B cell (primary cell): Measurements from ENCODE around the gene PHF13. TPM values are rescaled to one million over a fixed set of nuclear protein-coding genes. Genes with fewer than 3 reads are reported as not detected.

Source experiments
- ATAC-seq: fragments of 200-7000 bp; cut with Tn5 transposase; one replicate; pipeline ENCODE4 v1.10.0; 2021; ENCODE audit warnings: low read depth, mild to moderate bottlenecking, moderate number of reproducible peaks, moderate library complexity
- CTCF ChIA-PET: fragments of 350-600 bp; sonication (Branson Sonifier 250); formaldehyde crosslinking; loops from one replicate; lab custom pipeline; 2021; ENCODE audit warnings: antibody characterized with exemption, inconsistent platforms; lab: Charles Lee
- POLR2A ChIA-PET: fragments of 350-600 bp; sonication (Branson Sonifier 250); formaldehyde crosslinking; loops from one replicate; lab custom pipeline; 2021; ENCODE audit warnings: antibody characterized with exemption; lab: Charles Lee
- DNase-seq: peaks from one replicate; pipeline ENCODE4 v3.0.0; 2013
- H2AFZ ChIP-seq: 2 replicates; pipeline ENCODE4 v1.6.1; 2012; ENCODE audit warnings: mild to moderate bottlenecking, low read depth, low read length; ENCODE audit not compliant: insufficient read depth, poor library complexity, severe bottlenecking
- H3K27ac ChIP-seq, 2 donors: 1 replicate in 1 of 2; 2 replicates in 1 of 2; pipeline ENCODE4 v1.5.1; 2012 to 2013; ENCODE audit warnings: low read length in 2 of 2, mild to moderate bottlenecking in 2 of 2, moderate library complexity in 1 of 2
- H3K27me3 ChIP-seq, 4 experiments: fragments of 200-600 bp in 1 of 4; sonication (generic) in 1 of 4; replicated peaks in 1 of 4; 1 replicate in 2 of 4; 2 replicates in 2 of 4; pipeline versions ENCODE4 v1.6.1 to v1.7.0; 2013 to 2016; ENCODE audit warnings: low read length in 3 of 4, mild to moderate bottlenecking in 2 of 4, mixed read lengths in 1 of 4, moderate library complexity in 1 of 4; ENCODE audit not compliant: insufficient read depth in 4 of 4, control insufficient read depth in 3 of 4; ENCODE audit errors: control extremely low read depth in 1 of 4
- H3K36me3 ChIP-seq, 2 experiments: replicated peaks in 1 of 2; 1 replicate in 1 of 2; 2 replicates in 1 of 2; pipeline versions ENCODE4 v1.6.1 to v1.7.1; 2013; ENCODE audit warnings: low read length in 1 of 2; ENCODE audit not compliant: insufficient read depth in 2 of 2, control insufficient read depth in 1 of 2; ENCODE audit errors: control extremely low read depth in 1 of 2, extremely low read depth in 1 of 2
- H3K4me1 ChIP-seq, 2 donors: fragments of 200-600 bp in 1 of 2; sonication (generic) in 1 of 2; 1 replicate in 1 of 2; 2 replicates in 1 of 2; pipeline versions ENCODE4 v1.5.1 to v1.6.1; 2013 to 2017; ENCODE audit warnings: low read length in 2 of 2; ENCODE audit not compliant: control insufficient read depth in 2 of 2, insufficient read depth in 2 of 2
- H3K4me2 ChIP-seq: replicated peaks from 2 replicates; pipeline ENCODE3; 2012; ENCODE audit warnings: mild to moderate bottlenecking, low read depth, low read length; ENCODE audit not compliant: poor library complexity, severe bottlenecking
- H3K4me3 ChIP-seq, 5 experiments: fragments of 200-600 bp in 1 of 5; sonication (generic) in 1 of 5; 1 replicate in 3 of 5; 2 replicates in 2 of 5; pipeline versions ENCODE4 v1.5.1 to v1.7.0; 2011 to 2016; ENCODE audit warnings: low read length in 4 of 5, mild to moderate bottlenecking in 4 of 5, low read depth in 2 of 5, control low read depth in 1 of 5, moderate library complexity in 1 of 5; ENCODE audit not compliant: insufficient read depth in 1 of 5; ENCODE audit errors: control extremely low read depth in 1 of 5, extremely low read depth in 1 of 5
- H3K79me2 ChIP-seq: fragments of 200-600 bp; sonication (generic); one replicate; pipeline ENCODE4 v1.6.0; 2016; ENCODE audit warnings: low read length; ENCODE audit not compliant: control insufficient read depth, insufficient read depth
- H3K9ac ChIP-seq: fragments of 200-600 bp; sonication (generic); 2 replicates; pipeline ENCODE4 v1.6.1; 2017; ENCODE audit warnings: mild to moderate bottlenecking, low read length, moderate library complexity
- H3K9me3 ChIP-seq, 3 donors: one replicate each; pipeline versions ENCODE4 v1.6.1 to v1.7.1; 2013; ENCODE audit warnings: low read length in 2 of 3; ENCODE audit not compliant: control insufficient read depth in 2 of 3, insufficient read depth in 1 of 3; ENCODE audit errors: control extremely low read depth in 1 of 3
- H4K20me1 ChIP-seq: 2 replicates; pipeline ENCODE4 v1.6.0; 2012; ENCODE audit warnings: mild to moderate bottlenecking, low read length; ENCODE audit not compliant: insufficient read depth, control insufficient read depth, poor library complexity, severe bottlenecking
- H3K27ac Mint-ChIP-seq: one replicate; pipeline ENCODE4 v1.8.0; 2021; ENCODE audit warnings: mixed read lengths
- H3K27me3 Mint-ChIP-seq: one replicate; pipeline ENCODE4 v1.8.0; 2021; ENCODE audit warnings: mixed read lengths
- H3K4me1 Mint-ChIP-seq: one replicate; pipeline ENCODE4 v1.8.0; 2021; ENCODE audit warnings: mixed read lengths
- H3K4me3 Mint-ChIP-seq: one replicate; pipeline ENCODE4 v1.8.0; 2021; ENCODE audit warnings: mixed read lengths
- H3K9me3 Mint-ChIP-seq: one replicate; pipeline ENCODE4 v1.8.0; 2022; ENCODE audit warnings: mixed read lengths; ENCODE audit not compliant: insufficient read depth
- EZH2 ChIP-seq: IDR thresholded peaks from 2 replicates; pipeline ENCODE4 v1.6.1; 2012; ENCODE audit warnings: borderline replicate concordance, low read depth, mild to moderate bottlenecking, moderate library complexity, low read length; ENCODE audit not compliant: insufficient read depth, poor library complexity, severe bottlenecking
- whole genome bisulfite sequencing: methylation state at CpG from one replicate; pipeline ENCODE4 v1.1.5; 2013; ENCODE audit warnings: missing lambda C conversion rate; ENCODE audit not compliant: insufficient coverage; 5-methylcytosine and 5-hydroxymethylcytosine counted together
- intact Hi-C: fragments of 100-400 bp; cut with micrococcal nuclease; formaldehyde crosslinking; loops from one replicate; pipeline ENCODE4 v1.10.0; 2022
- polyA plus RNA-seq: library from polyadenylated mRNA; depleted of rRNA; stranded (reverse); fragments of >200 nt; gene quantifications from 2 replicates; pipeline ENCODE4 v1.2.3, GENCODE V29; 2012
- total RNA-seq, 2 donors: library from RNA; stranded (reverse); fragments of 120-200 nt in 1 of 2; gene quantifications; 1 replicate in 1 of 2; 2 replicates in 1 of 2; pipeline versions ENCODE4 v1.2.3 to v1.2.4, GENCODE V29; 2013 to 2022
- TF ChIP-seq, protein P1 (sequence below): fragments of 200-600 bp; IDR thresholded peaks from one replicate; pipeline ENCODE4 v1.8.0; 2022; ENCODE audit warnings: antibody characterized with exemption, mild to moderate bottlenecking

Gene PHF13
- total and polyA plus RNA-seq, 2 donors (not counting 1 experiment from before 2014, with no cell fraction given) = 5.3 to 11.0 TPM

GRCh38 chr1:6570100-6570499 is 43.4 kb upstream of the PHF13 start:
- Histone ChIP-seq H2AFZ (no peak overlapping the region), H3K27ac (no peak overlapping the region), H3K9ac (no peak overlapping the region), H3K4me2 (no peak overlapping the region), H4K20me1 (no peaks in the 10 kb centered on the region), H3K79me2 (no peaks in the 10 kb centered on the region), H3K27me3 (peaks cover 0 to 3% (median 0%) of the 10 kb centered on the region in 4 experiments), H3K9me3 (peaks cover 0 to 6% (median 0%) of the 10 kb centered on the region in 3 donors), H3K4me3 (no peak overlapping the region), H3K36me3 (no peaks in the 10 kb centered on the region), H3K4me1 (no peaks in the 10 kb centered on the region)
- no peaks in the 10 kb centered on the region for H3K4me1 Mint-ChIP-seq
- no peak overlapping the region for H3K4me3 Mint-ChIP-seq
- ATAC-seq = no peak
- H3K9me3 Mint-ChIP-seq = no peaks in the 10 kb centered on the region
- WGBS = 100% methylated on average over 1 of the region's 3 CpGs
- H3K27me3 Mint-ChIP-seq = peaks cover 20% of the 10 kb centered on the region
- TF ChIP-seq, protein P1, sequence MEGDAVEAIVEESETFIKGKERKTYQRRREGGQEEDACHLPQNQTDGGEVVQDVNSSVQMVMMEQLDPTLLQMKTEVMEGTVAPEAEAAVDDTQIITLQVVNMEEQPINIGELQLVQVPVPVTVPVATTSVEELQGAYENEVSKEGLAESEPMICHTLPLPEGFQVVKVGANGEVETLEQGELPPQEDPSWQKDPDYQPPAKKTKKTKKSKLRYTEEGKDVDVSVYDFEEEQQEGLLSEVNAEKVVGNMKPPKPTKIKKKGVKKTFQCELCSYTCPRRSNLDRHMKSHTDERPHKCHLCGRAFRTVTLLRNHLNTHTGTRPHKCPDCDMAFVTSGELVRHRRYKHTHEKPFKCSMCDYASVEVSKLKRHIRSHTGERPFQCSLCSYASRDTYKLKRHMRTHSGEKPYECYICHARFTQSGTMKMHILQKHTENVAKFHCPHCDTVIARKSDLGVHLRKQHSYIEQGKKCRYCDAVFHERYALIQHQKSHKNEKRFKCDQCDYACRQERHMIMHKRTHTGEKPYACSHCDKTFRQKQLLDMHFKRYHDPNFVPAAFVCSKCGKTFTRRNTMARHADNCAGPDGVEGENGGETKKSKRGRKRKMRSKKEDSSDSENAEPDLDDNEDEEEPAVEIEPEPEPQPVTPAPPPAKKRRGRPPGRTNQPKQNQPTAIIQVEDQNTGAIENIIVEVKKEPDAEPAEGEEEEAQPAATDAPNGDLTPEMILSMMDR = no peak
- TF ChIP-seq EZH2 = no peak
- intact Hi-C loops = no loop called here
- no peak overlapping the region for H3K27ac Mint-ChIP-seq
- CTCF ChIA-PET = interaction anchor here (0.7 to 1.5 kb wide), 2 partner anchors 10 to 1789 kb away, joined by 3 read pairs; no protein-coding TSS in a partner anchor
- POLR2A ChIA-PET = no interaction called here
- DNase-seq = no peak

- intact Hi-C loops = no loop called here
- Histone ChIP-seq H4K20me1 (no peaks in the 10 kb centered on the region), H3K36me3 (no peaks in the 10 kb centered on the region), H3K9ac (no peak overlapping the region), H3K4me2 (no peak overlapping the region), H3K4me1 (no peaks in the 10 kb centered on the region), H3K27me3 (peaks cover 0 to 3% (median 0%) of the 10 kb centered on the region in 4 experiments), H3K4me3 (no peak overlapping the region), H3K27ac (no peak overlapping the region), H2AFZ (no peak overlapping the region), H3K9me3 (peaks cover 0 to 6% (median 0%) of the 10 kb centered on the region in 3 donors), H3K79me2 (no peaks in the 10 kb centered on the region)
- no peaks in the 10 kb centered on the region for H3K4me1 Mint-ChIP-seq
- 70% methylated on average over 5 of the region's 5 CpGs for WGBS
- no peak for ATAC-seq
- H3K4me3 Mint-ChIP-seq = no peak overlapping the region
- peaks cover 20% of the 10 kb centered on the region for H3K27me3 Mint-ChIP-seq
- no peak overlapping the region for H3K27ac Mint-ChIP-seq
- no peak for DNase-seq
- ChIA-PET CTCF (interaction anchor here (1.5 kb wide), 1 partner anchor 10 kb away, joined by 3 read pairs; no protein-coding TSS in a partner anchor), POLR2A (no interaction called here)
- no peaks in the 10 kb centered on the region for H3K9me3 Mint-ChIP-seq
- TF ChIP-seq, protein P1 = no peak
- no peak for TF ChIP-seq EZH2
Measured at GRCh38 chr1:6570987-6571386, 42.5 kb upstream of the PHF13 start.
